Measurements from ENCODE around the gene AUTS2.

Gene AUTS2

DNA sequence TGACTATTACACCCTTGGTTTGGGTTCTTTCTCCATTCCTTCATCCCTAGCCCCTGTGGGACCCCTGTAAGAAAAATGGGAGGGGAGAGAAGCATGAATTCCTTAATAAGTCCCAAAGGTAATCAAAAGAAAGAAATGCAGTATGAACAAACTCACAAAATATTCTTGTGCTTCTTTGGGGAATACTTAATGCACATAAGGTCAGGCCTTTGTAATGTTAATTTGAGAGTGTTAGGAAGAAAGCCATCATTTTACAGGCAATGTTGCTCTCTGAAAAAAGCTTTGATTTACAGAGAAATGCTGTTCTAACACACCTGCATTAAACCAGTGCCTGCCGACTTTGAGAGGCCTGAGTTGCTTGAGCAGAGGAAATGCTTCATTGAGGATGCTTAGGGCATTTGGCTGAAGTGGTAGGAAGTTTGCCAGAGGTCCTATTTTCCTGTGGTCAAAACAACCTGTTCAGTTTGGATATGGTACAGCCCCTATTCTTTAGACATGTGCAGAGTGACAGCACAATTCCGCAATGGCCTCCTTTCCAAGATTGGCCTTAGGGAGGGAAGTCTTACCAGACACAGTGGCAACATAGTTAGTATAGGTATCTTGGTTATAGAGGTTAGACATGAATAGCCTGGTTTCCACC is 643.4 kb downstream of the AUTS2 start:
- H3K36me3 ChIP-seq (ENCODE audit: control insufficient read depth in 2 of 2, insufficient read depth in 2 of 2, low read length in 2 of 2), result no peaks in the 10 kb centered on the region
- H3K9me3 ChIP-seq (ENCODE audit: control insufficient read depth in 2 of 2, low read length in 2 of 2), result no peaks in the 10 kb centered on the region
- H3K9ac ChIP-seq (ENCODE audit: low read length in 2 of 2), result no peak overlapping the region
- H3K4me1 ChIP-seq (ENCODE audit: control insufficient read depth, insufficient read depth, low read length), result no peaks in the 10 kb centered on the region
- no peaks in the 10 kb centered on the region for H3K27me3 ChIP-seq (ENCODE audit: control insufficient read depth in 1 of 2, insufficient read depth in 2 of 2, low read length in 2 of 2)
- no peak overlapping the region for H3K4me3 ChIP-seq (ENCODE audit: low read length in 2 of 2)
- H3K27ac ChIP-seq (ENCODE audit: low read length), result no peak overlapping the region

DNA sequence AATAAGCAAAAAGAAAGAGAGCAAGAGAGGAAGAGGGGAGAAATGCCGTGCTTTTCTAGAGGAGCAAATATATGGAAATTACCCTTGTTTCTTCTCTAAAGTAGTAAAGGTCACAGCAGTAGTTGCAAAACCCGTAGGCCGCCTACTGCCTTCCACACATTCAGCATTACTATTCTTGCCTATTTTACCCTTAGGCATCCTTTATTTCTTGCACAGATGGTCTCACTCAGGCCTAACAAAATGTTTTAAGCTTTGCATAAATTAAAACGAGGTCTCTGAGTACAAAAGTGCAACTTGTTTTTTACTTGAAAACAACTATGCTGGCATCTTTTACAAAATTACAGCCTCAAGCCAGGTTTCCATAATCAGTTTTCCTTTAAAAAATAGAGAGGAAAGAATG is 644.6 kb downstream of the AUTS2 start:
- no peak overlapping the region for H3K9ac ChIP-seq (ENCODE audit: low read length in 2 of 2)
- H3K4me1 ChIP-seq (ENCODE audit: control insufficient read depth, insufficient read depth, low read length), result no peaks in the 10 kb centered on the region
- H3K27me3 ChIP-seq (ENCODE audit: control insufficient read depth in 1 of 2, insufficient read depth in 2 of 2, low read length in 2 of 2), result no peaks in the 10 kb centered on the region
- H3K36me3 ChIP-seq (ENCODE audit: control insufficient read depth in 2 of 2, insufficient read depth in 2 of 2, low read length in 2 of 2), result no peaks in the 10 kb centered on the region
- H3K4me3 ChIP-seq (ENCODE audit: low read length in 2 of 2), result no peak overlapping the region
- no peaks in the 10 kb centered on the region for H3K9me3 ChIP-seq (ENCODE audit: control insufficient read depth in 2 of 2, low read length in 2 of 2)
- H3K27ac ChIP-seq (ENCODE audit: low read length), result no peak overlapping the region

DNA sequence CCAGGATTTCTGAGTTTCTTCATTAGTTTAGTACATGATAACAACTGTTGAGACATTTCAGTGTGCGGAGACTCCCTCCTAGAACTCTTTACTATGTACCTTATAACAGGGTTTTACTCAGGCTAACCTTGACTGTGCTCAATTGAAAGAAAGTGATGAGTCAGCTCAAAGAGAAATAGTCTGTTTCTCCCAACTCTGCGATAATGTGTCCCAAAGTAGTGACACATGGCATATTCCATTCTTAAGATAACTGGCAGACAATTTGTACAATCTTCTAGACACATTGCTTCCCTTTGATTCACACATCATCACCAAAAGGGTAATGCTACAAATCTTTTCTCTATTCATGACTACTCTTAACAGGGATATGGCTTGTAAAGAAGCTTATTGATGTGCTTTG is 645.2 kb downstream of the AUTS2 start:
- H3K27ac ChIP-seq (ENCODE audit: low read length), result no peak overlapping the region
- H3K4me1 ChIP-seq (ENCODE audit: control insufficient read depth, insufficient read depth, low read length), result no peaks in the 10 kb centered on the region
- H3K9me3 ChIP-seq (ENCODE audit: control insufficient read depth in 2 of 2, low read length in 2 of 2), result no peaks in the 10 kb centered on the region
- no peak overlapping the region for H3K4me3 ChIP-seq (ENCODE audit: low read length in 2 of 2)
- no peaks in the 10 kb centered on the region for H3K36me3 ChIP-seq (ENCODE audit: control insufficient read depth in 2 of 2, insufficient read depth in 2 of 2, low read length in 2 of 2)
- no peaks in the 10 kb centered on the region for H3K27me3 ChIP-seq (ENCODE audit: control insufficient read depth in 1 of 2, insufficient read depth in 2 of 2, low read length in 2 of 2)
- H3K9ac ChIP-seq (ENCODE audit: low read length in 2 of 2), result no peak overlapping the region

DNA sequence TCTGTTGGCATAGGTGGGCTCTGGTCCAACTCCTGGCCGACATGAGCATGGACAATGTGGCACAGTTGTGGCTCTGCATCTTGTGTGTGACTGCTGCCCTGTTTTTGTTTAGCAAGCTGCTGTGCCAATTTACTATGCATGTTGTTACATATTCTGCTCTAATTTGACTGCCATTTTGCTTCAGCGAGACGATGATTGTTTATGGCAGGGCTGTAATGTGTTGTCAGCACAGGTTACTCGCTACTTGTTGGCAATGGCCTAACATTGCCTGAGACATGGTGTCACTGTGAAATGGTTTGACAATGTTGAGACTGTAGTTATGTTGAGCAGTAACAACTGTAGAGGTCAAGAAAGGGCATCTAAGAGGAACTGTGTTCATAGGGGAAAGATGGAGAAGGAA is 659.6 kb downstream of the AUTS2 start:
- H3K27me3 ChIP-seq (ENCODE audit: control insufficient read depth in 1 of 2, insufficient read depth in 2 of 2, low read length in 2 of 2), result no peaks in the 10 kb centered on the region
- no peaks in the 10 kb centered on the region for H3K36me3 ChIP-seq (ENCODE audit: control insufficient read depth in 2 of 2, insufficient read depth in 2 of 2, low read length in 2 of 2)
- no peak overlapping the region for H3K4me3 ChIP-seq (ENCODE audit: low read length in 2 of 2)
- H3K9me3 ChIP-seq (ENCODE audit: control insufficient read depth in 2 of 2, low read length in 2 of 2), result no peaks in the 10 kb centered on the region
- no peak overlapping the region for H3K27ac ChIP-seq (ENCODE audit: low read length)
- H3K9ac ChIP-seq (ENCODE audit: low read length in 2 of 2), result no peak overlapping the region
- peaks cover 4% of the 10 kb centered on the region for H3K4me1 ChIP-seq (ENCODE audit: control insufficient read depth, insufficient read depth, low read length)

DNA sequence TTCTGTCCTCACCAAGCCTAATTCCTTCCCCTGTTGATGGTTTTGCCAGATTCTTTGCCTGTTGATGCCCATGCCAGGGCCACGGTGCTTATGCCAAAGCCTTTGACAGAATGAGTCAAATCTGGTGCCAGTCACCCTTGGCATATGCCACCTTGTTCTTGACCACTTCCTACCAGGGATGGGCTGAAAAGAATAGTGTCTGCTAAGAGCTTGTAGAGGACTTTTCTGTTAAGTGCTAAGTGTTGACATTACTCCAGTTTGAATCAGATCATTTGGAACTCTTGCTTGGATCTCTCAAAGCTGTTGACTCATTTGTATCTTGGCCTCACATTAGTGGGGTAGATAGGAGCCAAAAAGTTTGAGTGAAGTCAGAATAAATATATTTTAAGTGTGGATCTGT is 661.2 kb downstream of the AUTS2 start:
- Histone ChIP-seq H3K27ac (ENCODE audit: low read length) (no peak overlapping the region), H3K4me1 (ENCODE audit: control insufficient read depth, insufficient read depth, low read length) (peaks cover 4% of the 10 kb centered on the region), H3K36me3 (ENCODE audit: control insufficient read depth in 2 of 2, insufficient read depth in 2 of 2, low read length in 2 of 2) (no peaks in the 10 kb centered on the region), H3K9me3 (ENCODE audit: control insufficient read depth in 2 of 2, low read length in 2 of 2) (no peaks in the 10 kb centered on the region), H3K4me3 (ENCODE audit: low read length in 2 of 2) (no peak overlapping the region), H3K9ac (ENCODE audit: low read length in 2 of 2) (no peak overlapping the region), H3K27me3 (ENCODE audit: control insufficient read depth in 1 of 2, insufficient read depth in 2 of 2, low read length in 2 of 2) (no peaks in the 10 kb centered on the region)

DNA sequence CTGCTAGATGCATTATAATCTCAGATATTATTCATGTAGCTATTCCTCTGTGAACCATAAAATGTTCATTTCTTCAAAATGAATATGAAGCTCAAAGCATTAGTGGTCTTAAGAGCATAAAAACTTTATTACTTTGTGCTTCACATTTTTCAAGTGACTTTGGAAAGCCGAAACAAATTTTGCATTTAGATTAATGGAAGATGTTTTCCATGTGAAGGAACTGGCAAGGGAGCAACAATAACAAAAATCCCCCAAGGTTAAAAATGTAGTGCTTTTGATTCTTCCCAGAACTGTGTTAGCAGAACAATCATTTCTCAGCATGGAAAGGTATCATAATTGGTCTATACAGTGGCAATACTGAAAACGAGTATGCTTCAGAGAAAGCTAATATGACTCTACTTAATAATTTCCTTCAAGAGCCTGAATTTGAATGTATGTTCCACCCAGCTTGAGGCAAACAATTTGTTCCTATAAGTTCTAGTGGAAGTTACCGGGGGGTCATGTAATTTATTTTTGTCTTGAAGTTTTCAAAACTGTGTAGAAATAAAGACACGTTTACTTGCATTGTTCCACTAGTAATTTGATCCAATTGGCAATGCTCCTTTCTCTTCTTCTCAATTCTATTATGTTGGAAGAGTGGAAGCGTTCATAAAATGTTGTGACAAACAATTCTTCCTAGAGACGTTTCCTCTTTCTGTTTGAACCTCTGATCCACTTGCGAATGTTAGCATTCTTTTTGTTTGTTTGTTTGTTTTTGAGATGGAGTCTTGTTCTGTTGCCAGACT is 665.4 kb downstream of the AUTS2 start:
- no peak overlapping the region for H3K9ac ChIP-seq (ENCODE audit: low read length in 2 of 2)
- no peak overlapping the region for H3K4me3 ChIP-seq (ENCODE audit: low read length in 2 of 2)

DNA sequence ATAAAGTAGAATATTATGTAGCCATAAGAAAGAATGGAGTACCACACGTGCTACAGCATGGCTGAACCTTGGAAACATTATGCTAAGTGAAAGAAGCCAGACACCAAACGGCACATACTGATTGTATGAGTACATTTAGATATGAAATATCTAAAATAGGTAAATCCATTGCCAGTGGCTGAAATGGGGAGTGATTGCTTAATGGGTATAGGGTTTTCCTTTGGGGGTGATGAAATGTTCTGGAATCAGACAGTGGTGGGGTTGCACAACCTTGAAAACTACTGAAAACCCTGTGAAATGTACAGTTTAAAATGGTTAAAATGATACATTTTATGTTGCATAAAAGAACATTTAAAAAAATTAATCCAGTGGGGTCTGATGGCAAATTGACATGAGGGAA is 667.9 kb downstream of the AUTS2 start:
- no peaks in the 10 kb centered on the region for H3K36me3 ChIP-seq (ENCODE audit: control insufficient read depth in 2 of 2, insufficient read depth in 2 of 2, low read length in 2 of 2)
- no peak overlapping the region for H3K9ac ChIP-seq (ENCODE audit: low read length in 2 of 2)
- H3K27ac ChIP-seq (ENCODE audit: low read length), result no peak overlapping the region
- H3K4me3 ChIP-seq (ENCODE audit: low read length in 2 of 2), result no peak overlapping the region
- no peaks in the 10 kb centered on the region for H3K4me1 ChIP-seq (ENCODE audit: control insufficient read depth, insufficient read depth, low read length)
- H3K27me3 ChIP-seq (ENCODE audit: control insufficient read depth in 1 of 2, insufficient read depth in 2 of 2, low read length in 2 of 2), result no peaks in the 10 kb centered on the region
- H3K9me3 ChIP-seq (ENCODE audit: control insufficient read depth in 2 of 2, low read length in 2 of 2), result no peaks in the 10 kb centered on the region

More for the DNA sequence above, 665.4 kb downstream of the AUTS2 start:
- Histone ChIP-seq H3K27ac (ENCODE audit: low read length) (no peak overlapping the region), H3K36me3 (ENCODE audit: control insufficient read depth in 2 of 2, insufficient read depth in 2 of 2, low read length in 2 of 2) (no peaks in the 10 kb centered on the region), H3K9me3 (ENCODE audit: control insufficient read depth in 2 of 2, low read length in 2 of 2) (no peaks in the 10 kb centered on the region), H3K27me3 (ENCODE audit: control insufficient read depth in 1 of 2, insufficient read depth in 2 of 2, low read length in 2 of 2) (no peaks in the 10 kb centered on the region), H3K4me1 (ENCODE audit: control insufficient read depth, insufficient read depth, low read length) (peaks cover 4% of the 10 kb centered on the region)

DNA sequence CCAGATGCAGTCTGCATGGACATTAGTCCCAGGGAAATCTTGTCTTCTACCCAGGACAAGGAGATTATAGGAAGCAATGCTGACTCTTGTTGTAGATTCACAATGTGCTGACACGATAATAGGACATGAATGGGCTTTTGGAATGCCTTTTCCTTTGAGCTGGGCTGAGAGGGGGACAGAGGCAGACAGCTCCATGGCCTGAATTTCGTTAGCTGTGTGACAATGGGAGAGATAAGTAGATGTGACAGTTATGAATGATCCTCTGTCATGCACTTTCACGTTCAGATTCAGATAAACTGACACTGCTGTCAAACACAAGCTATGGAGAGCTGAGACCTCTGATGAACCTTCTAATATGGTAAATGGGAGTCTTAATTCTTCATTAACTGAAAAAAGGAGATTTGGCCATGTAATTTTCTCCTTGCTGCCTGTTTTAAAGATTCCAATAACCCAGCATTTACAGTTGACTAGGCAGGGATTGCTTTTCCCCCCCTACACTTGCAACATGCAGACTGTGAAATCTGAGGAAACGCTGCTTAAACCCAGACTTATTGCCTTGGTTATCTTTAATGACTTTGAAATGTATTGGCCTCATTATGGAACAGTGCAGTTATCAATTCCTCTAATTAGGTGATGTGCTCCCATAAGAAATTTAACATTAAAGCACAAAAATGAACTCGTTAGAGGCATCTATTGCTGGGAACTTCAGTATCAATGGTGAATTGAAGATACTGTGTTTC is 669.3 kb downstream of the AUTS2 start:
- H3K27me3 ChIP-seq (ENCODE audit: control insufficient read depth in 1 of 2, insufficient read depth in 2 of 2, low read length in 2 of 2), result no peaks in the 10 kb centered on the region
- no peaks in the 10 kb centered on the region for H3K4me1 ChIP-seq (ENCODE audit: control insufficient read depth, insufficient read depth, low read length)
- H3K4me3 ChIP-seq (ENCODE audit: low read length in 2 of 2), result no peak overlapping the region
- no peaks in the 10 kb centered on the region for H3K36me3 ChIP-seq (ENCODE audit: control insufficient read depth in 2 of 2, insufficient read depth in 2 of 2, low read length in 2 of 2)
- H3K9me3 ChIP-seq (ENCODE audit: control insufficient read depth in 2 of 2, low read length in 2 of 2), result no peaks in the 10 kb centered on the region
- H3K27ac ChIP-seq (ENCODE audit: low read length), result no peak overlapping the region
- no peak overlapping the region for H3K9ac ChIP-seq (ENCODE audit: low read length in 2 of 2)

DNA sequence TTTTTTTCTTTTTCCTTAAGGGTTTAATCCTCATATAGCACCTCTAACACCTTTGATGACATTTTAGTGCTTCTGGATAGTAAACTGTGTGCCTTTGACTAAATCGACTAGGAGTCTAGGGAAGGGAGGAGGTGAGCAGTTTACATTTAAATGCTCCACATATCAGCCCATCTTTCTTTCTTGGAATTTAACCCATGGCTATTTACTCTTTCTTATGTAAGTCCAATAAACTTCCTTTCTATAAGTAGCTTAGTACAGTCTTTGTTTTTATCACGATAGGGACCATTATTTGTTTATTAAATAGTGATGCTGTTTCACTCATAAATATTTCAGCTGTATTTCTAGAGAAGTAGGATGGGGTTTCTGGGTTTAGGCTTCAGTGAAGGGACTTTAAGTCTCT is 669.9 kb downstream of the AUTS2 start:
- Histone ChIP-seq H3K4me1 (ENCODE audit: control insufficient read depth, insufficient read depth, low read length) (no peaks in the 10 kb centered on the region), H3K36me3 (ENCODE audit: control insufficient read depth in 2 of 2, insufficient read depth in 2 of 2, low read length in 2 of 2) (no peaks in the 10 kb centered on the region), H3K9ac (ENCODE audit: low read length in 2 of 2) (no peak overlapping the region), H3K9me3 (ENCODE audit: control insufficient read depth in 2 of 2, low read length in 2 of 2) (no peaks in the 10 kb centered on the region), H3K4me3 (ENCODE audit: low read length in 2 of 2) (no peak overlapping the region), H3K27ac (ENCODE audit: low read length) (no peak overlapping the region), H3K27me3 (ENCODE audit: control insufficient read depth in 1 of 2, insufficient read depth in 2 of 2, low read length in 2 of 2) (no peaks in the 10 kb centered on the region)

DNA sequence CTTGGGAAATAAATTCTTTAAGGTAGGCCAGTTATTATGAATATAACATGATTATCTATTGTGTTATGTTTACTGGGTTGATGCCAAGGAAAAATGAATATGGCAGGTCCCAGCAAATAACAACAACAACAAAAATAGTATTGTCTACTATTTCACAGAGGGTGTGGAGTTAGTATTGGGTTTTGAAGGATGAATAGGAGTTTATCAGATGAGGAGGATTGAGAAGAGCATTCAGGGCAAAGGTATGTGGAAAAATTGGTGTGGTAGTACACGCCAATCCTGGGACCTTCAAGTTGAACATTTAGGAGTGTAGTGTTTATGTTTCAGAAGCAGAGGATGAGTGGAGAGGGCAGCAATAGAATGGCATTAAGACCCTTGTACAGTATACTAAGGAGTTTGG is 671.9 kb downstream of the AUTS2 start:
- H3K36me3 ChIP-seq (ENCODE audit: control insufficient read depth in 2 of 2, insufficient read depth in 2 of 2, low read length in 2 of 2), result no peaks in the 10 kb centered on the region
- no peak overlapping the region for H3K4me3 ChIP-seq (ENCODE audit: low read length in 2 of 2)
- no peak overlapping the region for H3K27ac ChIP-seq (ENCODE audit: low read length)
- no peak overlapping the region for H3K9ac ChIP-seq (ENCODE audit: low read length in 2 of 2)
- H3K27me3 ChIP-seq (ENCODE audit: control insufficient read depth in 1 of 2, insufficient read depth in 2 of 2, low read length in 2 of 2), result no peaks in the 10 kb centered on the region
- no peaks in the 10 kb centered on the region for H3K9me3 ChIP-seq (ENCODE audit: control insufficient read depth in 2 of 2, low read length in 2 of 2)
- no peaks in the 10 kb centered on the region for H3K4me1 ChIP-seq (ENCODE audit: control insufficient read depth, insufficient read depth, low read length)
